HEK293T (cell line): ENCODE results near the gene TIMM17B.

Source experiments
- ARNT ChIP-seq: fragments of 450-650 bp; IDR thresholded peaks from 2 replicates; pipeline ENCODE4 v1.6.1; 2017; ENCODE audit warnings: mild to moderate bottlenecking
- BHLHE40 ChIP-seq: fragments of 450-650 bp; IDR thresholded peaks from 2 replicates; pipeline ENCODE4 v1.6.1; 2016; ENCODE audit warnings: mild to moderate bottlenecking, moderate library complexity, borderline replicate concordance
- ELF4 ChIP-seq: fragments of 450-650 bp; IDR thresholded peaks from 2 replicates; pipeline ENCODE4 v1.6.1; 2017; ENCODE audit warnings: antibody characterized with exemption
- FOXM1 ChIP-seq: fragments of 450-650 bp; IDR thresholded peaks from 2 replicates; pipeline ENCODE4 v1.6.1; 2017; ENCODE audit warnings: mild to moderate bottlenecking, borderline replicate concordance
- PKNOX1 ChIP-seq: fragments of 450-650 bp; IDR thresholded peaks from 2 replicates; pipeline ENCODE4 v1.6.1; 2016
- SP1 ChIP-seq: fragments of 450-650 bp; IDR thresholded peaks from 2 replicates; pipeline ENCODE4 v1.6.1; 2017
- SUZ12 ChIP-seq: fragments of 450-650 bp; IDR thresholded peaks from 2 replicates; pipeline ENCODE4 v1.6.1; 2016; ENCODE audit warnings: mild to moderate bottlenecking

- TF ChIP-seq SUZ12 (no peak), FOXM1 (no peak), ARNT (no peak), ELF4 (no peak), BHLHE40 (no peak), PKNOX1 (no peak), SP1 (no peak)
These were observed 29.6 kb upstream of the TIMM17B start for GRCh38 chrX:48927123-48927522.
